BLaER1 treated with 17β-estradiol and CSF1 and Interleukin-3, amounts not matched to agents 10 nM and 100 nM (cell line): ENCODE measurements around the gene RBPJL.

Source experiments
- H3K27ac ChIP-seq, 11 experiments: shearing (Covaris generic); formaldehyde crosslinking; 2 replicates each; pipeline ENCODE4 v1.8.1; 2022
- H3K27me3 ChIP-seq, 11 experiments: shearing (Covaris generic); formaldehyde crosslinking; 2 replicates each; pipeline ENCODE4 v1.8.1; 2022
- H3K36me3 ChIP-seq, 11 experiments: shearing (Covaris generic); formaldehyde crosslinking; 2 replicates each; pipeline ENCODE4 v1.8.1; 2022
- H3K4me1 ChIP-seq, 10 experiments: shearing (Covaris generic); formaldehyde crosslinking; 2 replicates each; pipeline ENCODE4 v1.8.1; 2022
- H3K4me2 ChIP-seq, 11 experiments: shearing (Covaris generic); formaldehyde crosslinking; 2 replicates each; pipeline ENCODE4 v1.8.1; 2022
- H3K4me3 ChIP-seq, 10 experiments: shearing (Covaris generic); formaldehyde crosslinking; 2 replicates each; pipeline ENCODE4 v1.8.1; 2022
- H3K9ac ChIP-seq, 11 experiments: shearing (Covaris generic); formaldehyde crosslinking; 2 replicates each; pipeline ENCODE4 v1.8.1; 2022
- H3K9me3 ChIP-seq, 11 experiments: shearing (Covaris generic); formaldehyde crosslinking; replicated peaks in 1 of 11; 2 replicates each; pipeline ENCODE4 v1.8.1; 2022
- H4K20me1 ChIP-seq, 11 experiments: shearing (Covaris generic); formaldehyde crosslinking; 2 replicates each; pipeline ENCODE4 v1.8.1; 2022
- Cebpa-rat ChIP-seq, 11 experiments: shearing (Covaris generic); IDR thresholded peaks; 2 replicates each; pipeline ENCODE4 v1.8.1; 2022

Gene RBPJL

GRCh38 chr20:45341939-45342854 is 35.6 kb downstream of the RBPJL start:
- H3K27me3 ChIP-seq, result peaks cover 0 to 19% (median 10%) of the 10 kb centered on the region in 11 experiments; a peak in 15 of 22 replicates
- no peak overlapping the region for H3K9ac ChIP-seq
- TF ChIP-seq Cebpa-rat (IDR thresholded peaks at IDR 0.05), result no peak
- H3K4me1 ChIP-seq, result peaks cover 35 to 55% (median 43%) of the 10 kb centered on the region in 10 experiments
- H3K4me2 ChIP-seq, result peak overlapping the region in 4 of 11 experiments; percentile 4 to 96 (median 53); a peak in 2 of 22 replicates
- no peak overlapping the region for H3K4me3 ChIP-seq
- H4K20me1 ChIP-seq, result peaks cover 0 to 32% (median 1%) of the 10 kb centered on the region in 11 experiments; a peak in 8 of 22 replicates
- H3K36me3 ChIP-seq, result no peaks in the 10 kb centered on the region
- no peaks in the 10 kb centered on the region for H3K9me3 ChIP-seq
- no peak overlapping the region; a peak in 1 of 22 replicates for H3K27ac ChIP-seq

- TF ChIP-seq Cebpa-rat (IDR thresholded peaks at IDR 0.05), result no peak
- Histone ChIP-seq H3K36me3 (no peaks in the 10 kb centered on the region), H3K9ac (peak overlapping the region in 2 of 11 experiments; percentile 2 to 21; a peak in 3 of 22 replicates), H4K20me1 (peaks cover 0 to 28% (median 0%) of the 10 kb centered on the region in 11 experiments; a peak in 7 of 22 replicates), H3K9me3 (no peaks in the 10 kb centered on the region), H3K27me3 (peaks cover 0 to 24% (median 17%) of the 10 kb centered on the region in 11 experiments; a peak in 16 of 22 replicates), H3K27ac (peak overlapping the region in 3 of 11 experiments; percentile 41 to 63 (median 48); a peak in 4 of 22 replicates), H3K4me1 (peaks cover 43 to 63% (median 51%) of the 10 kb centered on the region in 10 experiments), H3K4me2 (peak overlapping the region in 9 of 11 experiments; percentile 88 to 97 (median 96); a peak in 11 of 22 replicates), H3K4me3 (no peak overlapping the region)
These were observed 36.4 kb downstream of the RBPJL start for GRCh38 chr20:45342855-45343531.

GRCh38 chr20:45343532-45344167 is 37.0 kb downstream of the RBPJL start:
- Histone ChIP-seq H3K27ac (peak overlapping the region in 7 of 11 experiments; percentile 4 to 63 (median 34); a peak in 8 of 22 replicates), H3K4me1 (peaks cover 48 to 64% (median 55%) of the 10 kb centered on the region in 10 experiments), H3K36me3 (no peaks in the 10 kb centered on the region), H4K20me1 (peaks cover 0 to 25% (median 0%) of the 10 kb centered on the region in 11 experiments; a peak in 7 of 22 replicates), H3K9ac (peak overlapping the region in 3 of 11 experiments; percentile 2 to 21 (median 10); a peak in 3 of 22 replicates), H3K27me3 (peaks cover 0 to 24% (median 17%) of the 10 kb centered on the region in 11 experiments; a peak in 16 of 22 replicates), H3K4me3 (peak overlapping the region in 1 of 10 experiments; percentile 32; a peak in 1 of 20 replicates), H3K9me3 (no peaks in the 10 kb centered on the region), H3K4me2 (peak overlapping the region; percentile 88 to 97 (median 96); a peak in 20 of 22 replicates)
- TF ChIP-seq Cebpa-rat (IDR thresholded peaks at IDR 0.05), result no peak

- H3K27me3 ChIP-seq, result peaks cover 0 to 24% (median 17%) of the 10 kb centered on the region in 11 experiments; a peak in 16 of 22 replicates
- TF ChIP-seq Cebpa-rat (IDR thresholded peaks at IDR 0.05), result no peak
- H3K4me1 ChIP-seq, result peaks cover 49 to 64% (median 53%) of the 10 kb centered on the region in 10 experiments
- peak overlapping the region; percentile 88 to 97 (median 96) for H3K4me2 ChIP-seq
- H3K9me3 ChIP-seq, result no peaks in the 10 kb centered on the region
- peak overlapping the region in 1 of 10 experiments; percentile 32; a peak in 4 of 20 replicates for H3K4me3 ChIP-seq
- H3K36me3 ChIP-seq, result no peaks in the 10 kb centered on the region
- peak overlapping the region in 9 of 11 experiments; percentile 11 to 63 (median 48); a peak in 13 of 22 replicates for H3K27ac ChIP-seq
- peaks cover 0 to 21% (median 0%) of the 10 kb centered on the region in 11 experiments; a peak in 7 of 22 replicates for H4K20me1 ChIP-seq
- H3K9ac ChIP-seq, result peak overlapping the region in 2 of 11 experiments; percentile 5 to 36; a peak in 2 of 22 replicates
These were observed 37.7 kb downstream of the RBPJL start for GRCh38 chr20:45344168-45344860.

GRCh38 chr20:45345104-45345936 is 38.7 kb downstream of the RBPJL start:
- Histone ChIP-seq H3K36me3 (no peaks in the 10 kb centered on the region), H3K27me3 (peaks cover 0 to 24% (median 17%) of the 10 kb centered on the region in 11 experiments; a peak in 16 of 22 replicates), H3K4me3 (no peak overlapping the region), H3K4me1 (peaks cover 49 to 64% (median 53%) of the 10 kb centered on the region in 10 experiments), H4K20me1 (peaks cover 0 to 15% (median 0%) of the 10 kb centered on the region in 11 experiments; a peak in 7 of 22 replicates), H3K4me2 (peak overlapping the region; percentile 88 to 97 (median 96)), H3K27ac (peak overlapping the region in 4 of 11 experiments; percentile 31 to 58 (median 44); a peak in 8 of 22 replicates), H3K9me3 (no peaks in the 10 kb centered on the region), H3K9ac (peak overlapping the region in 2 of 11 experiments; percentile 27 to 32; a peak in 5 of 22 replicates)
- no peak for TF ChIP-seq Cebpa-rat (IDR thresholded peaks at IDR 0.05)

- H3K36me3 ChIP-seq, result no peaks in the 10 kb centered on the region
- no peak for TF ChIP-seq Cebpa-rat (IDR thresholded peaks at IDR 0.05)
- H3K27me3 ChIP-seq, result peaks cover 0 to 24% (median 17%) of the 10 kb centered on the region in 11 experiments; a peak in 16 of 22 replicates
- H4K20me1 ChIP-seq, result peaks cover 0 to 15% (median 0%) of the 10 kb centered on the region in 11 experiments; a peak in 6 of 22 replicates
- H3K4me1 ChIP-seq, result peaks cover 49 to 64% (median 53%) of the 10 kb centered on the region in 10 experiments
- H3K27ac ChIP-seq, result peak overlapping the region in 2 of 11 experiments; percentile 31 to 58; a peak in 3 of 22 replicates
- H3K4me2 ChIP-seq, result peak overlapping the region; percentile 88 to 97 (median 96)
- peak overlapping the region in 2 of 10 experiments; percentile 4 to 62; a peak in 1 of 20 replicates for H3K4me3 ChIP-seq
- peak overlapping the region in 3 of 11 experiments; percentile 4 to 70 (median 32); a peak in 4 of 22 replicates for H3K9ac ChIP-seq
- no peaks in the 10 kb centered on the region for H3K9me3 ChIP-seq
These were observed 39.7 kb downstream of the RBPJL start for GRCh38 chr20:45346291-45346718.
